GM19240 (cell line): Measurements from ENCODE around the gene TIAL1.
"Not testable (repeated sequence)": the region's sequence is repeated elsewhere in the genome, so short reads cannot be mapped to it uniquely, and the experiment has no call there.

Experiments
- DNase-seq: peaks from one replicate; pipeline ENCODE4 v3.0.0; 2011; ENCODE audit warnings: low spot score; ENCODE audit not compliant: insufficient read length

TIAL1 gene

DNA sequence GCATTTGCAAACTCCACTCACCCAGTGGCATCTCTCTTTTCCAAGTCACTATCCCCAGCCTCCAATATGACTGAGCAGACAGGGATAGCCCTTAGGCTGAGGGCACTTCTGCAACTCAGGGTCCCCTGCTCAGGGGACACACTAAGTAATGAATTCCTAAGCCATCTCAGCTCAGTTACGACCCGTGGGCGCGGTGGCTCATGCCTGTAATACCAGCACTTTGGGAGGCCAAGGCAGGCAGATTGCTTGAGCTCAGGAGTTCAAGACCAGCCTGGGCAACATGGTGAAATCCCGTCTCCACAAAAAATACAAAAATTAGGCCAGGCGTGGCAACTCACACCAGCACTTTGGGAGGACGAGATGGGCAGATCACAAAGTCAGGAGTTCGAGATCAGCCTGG lies 64.5 kb downstream of the TIAL1 start:
- DNase-seq: not testable (repeated sequence)

DNA sequence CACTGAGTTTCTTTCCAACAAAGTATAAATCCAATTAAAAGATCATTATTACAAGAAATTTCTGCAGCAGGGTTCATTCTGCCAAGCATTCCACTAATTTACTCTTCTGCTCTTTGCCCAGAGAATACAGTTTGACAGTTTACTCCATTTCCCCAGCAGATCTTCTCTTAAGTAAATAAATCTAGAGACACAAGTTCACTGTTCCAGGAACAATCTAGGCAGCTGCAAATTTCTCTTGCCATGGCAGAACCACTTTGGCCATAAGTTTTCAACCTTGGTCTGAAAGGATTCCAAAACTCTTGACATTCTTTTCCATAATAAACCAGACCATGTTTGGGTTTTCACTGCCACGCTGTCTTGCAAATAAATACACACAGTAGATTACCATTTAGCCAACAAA lies 65.7 kb downstream of the TIAL1 start:
- no peak for DNase-seq

DNA sequence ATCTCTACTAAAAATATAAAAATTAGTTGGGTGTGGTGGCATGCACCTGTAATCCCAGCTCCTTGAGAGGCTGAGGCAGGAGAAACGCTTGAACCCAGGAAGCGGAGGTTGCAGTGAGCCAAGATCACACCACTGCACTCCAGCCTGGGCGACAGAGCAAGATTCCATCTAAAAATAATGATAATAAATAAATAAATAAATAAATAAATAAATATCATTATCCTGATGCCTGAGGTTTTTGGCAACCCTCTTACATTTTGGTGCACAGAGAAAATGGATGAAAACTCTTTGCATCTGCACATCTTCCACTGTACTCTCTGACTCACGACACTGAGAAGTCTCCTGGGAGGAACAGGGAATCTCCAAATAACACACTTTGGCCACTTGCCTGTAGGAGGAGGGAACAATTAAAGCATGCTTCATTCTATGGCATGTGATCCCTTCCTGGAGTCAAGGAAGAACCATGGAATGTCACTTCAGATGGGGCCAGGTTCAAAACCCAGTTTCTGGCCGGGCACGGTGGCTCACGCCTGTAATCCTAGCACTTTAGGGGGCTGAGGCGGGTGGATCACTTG lies 68.0 kb downstream of the TIAL1 start:
- DNase-seq: not testable (repeated sequence)

DNA sequence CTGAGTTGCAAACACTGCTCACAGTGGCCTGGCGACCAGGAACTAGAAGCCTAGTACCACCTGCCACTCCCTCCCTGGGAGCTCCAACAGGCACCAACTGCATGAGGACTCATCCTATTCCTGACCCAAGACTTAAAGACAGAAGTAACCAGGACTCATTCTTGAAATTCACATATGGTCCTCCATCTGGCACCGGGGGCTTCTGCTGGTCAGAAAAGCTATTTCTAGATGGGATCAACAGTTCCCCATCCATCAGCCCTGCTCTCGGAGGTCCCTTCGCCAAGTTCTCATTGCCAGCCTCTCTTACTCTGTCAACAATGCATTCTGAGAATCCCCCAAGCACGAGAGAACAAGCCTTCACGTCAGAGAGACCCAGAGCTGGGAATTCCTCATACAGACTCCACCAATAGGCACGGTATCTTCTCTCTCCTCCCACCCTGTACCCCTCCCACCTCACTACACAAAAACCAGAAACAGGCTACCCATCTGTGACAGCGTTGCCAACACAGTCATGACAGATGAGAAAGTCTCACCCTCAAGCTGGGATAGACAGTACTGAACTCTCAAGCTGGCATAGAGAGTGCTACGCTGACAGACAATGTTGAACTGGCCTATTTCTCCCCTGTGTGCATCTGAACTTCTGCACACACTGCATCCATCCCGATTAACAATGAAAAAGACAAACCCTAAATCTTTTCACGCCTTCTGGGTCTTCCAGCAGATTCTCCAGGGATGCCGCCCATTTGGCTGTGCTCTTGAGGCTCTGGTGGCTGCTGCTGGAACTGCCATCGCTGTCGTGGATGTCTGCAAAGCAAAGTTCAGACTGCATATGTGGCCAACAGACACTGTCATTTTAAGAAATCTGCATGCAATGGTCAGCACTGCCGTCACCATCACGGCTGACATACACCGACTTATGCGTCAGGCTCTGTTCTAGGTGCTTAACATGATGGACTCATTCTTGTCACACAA lies 69.9 kb downstream of the TIAL1 start:
- no peak for DNase-seq

DNA sequence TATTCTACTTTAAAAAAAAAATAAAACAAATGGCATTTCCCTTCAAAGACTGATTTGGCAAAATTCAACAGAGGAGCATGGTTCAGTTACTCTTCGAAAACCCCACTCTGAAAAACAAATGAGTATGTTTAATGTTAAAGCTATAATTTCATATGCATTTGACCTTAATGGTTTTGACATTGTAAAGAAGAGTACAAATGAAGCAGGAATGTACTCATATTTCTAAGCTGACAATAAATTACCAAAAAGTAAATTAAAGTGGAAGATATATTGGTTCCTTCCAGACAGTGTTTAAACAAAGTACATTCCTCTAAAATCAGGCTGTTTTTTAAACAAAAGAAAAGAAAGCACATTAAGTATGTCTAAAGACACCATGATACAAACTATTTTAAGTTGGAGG lies 70.6 kb downstream of the TIAL1 start:
- no peak for DNase-seq

DNA sequence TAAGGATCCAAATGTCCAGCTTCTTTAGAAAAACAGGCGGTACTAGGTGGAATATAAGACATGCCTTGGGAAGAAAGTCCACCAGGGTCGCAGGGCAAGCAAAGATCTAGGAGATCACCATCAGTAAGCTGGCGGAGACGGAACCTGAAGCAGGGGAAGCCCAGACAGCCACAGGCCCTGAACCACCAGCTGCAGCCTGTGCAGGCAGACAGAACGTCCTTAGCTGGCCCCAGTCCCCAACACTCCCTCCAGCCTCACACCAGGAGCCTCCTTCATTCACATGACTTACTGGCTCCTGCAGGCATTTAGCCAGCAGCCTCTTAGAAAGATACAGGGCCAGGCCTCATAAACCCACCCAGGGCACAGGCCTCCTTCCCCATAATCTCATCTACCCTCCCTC lies 71.6 kb downstream of the TIAL1 start:
- DNase-seq: no peak

DNA sequence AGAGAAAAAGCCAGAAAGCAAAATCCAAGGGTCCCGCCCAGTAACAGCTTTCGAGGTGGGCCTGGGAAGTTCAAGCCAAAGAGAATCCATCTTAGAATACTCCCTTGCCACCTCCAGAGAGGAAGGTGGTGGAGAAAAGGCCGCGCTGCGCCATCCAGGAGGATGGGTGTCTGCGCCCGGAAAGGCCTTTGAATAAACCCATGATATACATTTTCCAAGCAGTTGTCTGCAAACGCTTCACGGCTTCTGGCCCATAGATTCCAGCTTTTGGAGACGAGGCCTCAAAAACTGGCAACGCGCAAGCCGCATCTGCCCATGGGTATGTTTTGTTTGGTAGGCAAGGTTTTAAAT lies 72.1 kb downstream of the TIAL1 start:
- no peak for DNase-seq

DNA sequence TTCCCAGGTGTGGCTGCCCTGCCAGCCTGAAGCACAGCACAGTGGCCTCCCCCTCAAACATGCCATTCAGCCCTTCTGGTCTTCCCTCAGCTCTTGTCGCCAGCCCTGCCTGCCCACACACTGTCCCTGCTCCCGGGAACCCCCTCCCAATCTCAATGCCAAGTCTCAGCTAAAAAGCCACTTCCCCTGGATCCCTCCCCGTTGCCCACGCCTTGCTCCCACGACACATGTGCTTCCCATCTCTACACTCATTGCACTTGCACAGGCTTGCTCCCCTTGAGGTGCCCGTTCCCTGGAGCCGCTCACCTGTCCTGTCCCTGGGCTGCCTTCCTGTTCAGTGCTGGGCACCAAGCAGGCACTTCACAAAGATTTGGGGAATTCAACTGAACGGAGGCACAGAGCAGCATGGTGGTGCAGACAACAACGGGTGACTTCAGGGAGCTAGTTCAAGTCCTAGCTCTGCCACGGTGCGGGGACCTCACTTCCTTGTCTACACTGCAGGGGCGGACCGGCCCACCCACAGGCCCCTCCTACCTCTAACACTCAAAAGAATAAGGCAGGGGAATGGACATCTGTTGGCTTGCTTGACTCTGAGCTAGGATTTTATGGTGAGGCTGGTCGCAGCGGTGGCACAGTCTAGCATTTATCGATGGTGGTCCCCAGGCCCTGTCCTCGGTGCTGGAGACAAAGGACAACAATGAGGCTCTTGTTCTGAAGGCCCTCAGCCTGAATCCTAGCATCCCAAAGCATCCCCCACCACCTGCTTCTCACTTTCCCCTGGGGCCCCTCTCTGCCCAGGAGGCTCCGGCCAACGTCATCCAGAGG lies 72.7 kb downstream of the TIAL1 start:
- DNase-seq: no peak
